GM19438 (cell line): ENCODE data around the gene AARS2.

Source experiments
- ATAC-seq: cut with Tn5 transposase; IDR thresholded peaks from one replicate; pipeline ENCODE4 v1.9.1; 2021; ENCODE audit warnings: low read depth; ENCODE audit not compliant: unreplicated experiment

Gene AARS2

GRCh38 chr6:44302856-44303255 lies 10.3 kb downstream of the AARS2 start:
- no peak for ATAC-seq

- no peak for ATAC-seq
Observed at GRCh38 chr6:44301782-44302564, 11.2 kb downstream of the AARS2 start.

- ATAC-seq: no peak
Observed at GRCh38 chr6:44301106-44301505, 12.0 kb downstream of the AARS2 start.

- no peak for ATAC-seq
Observed at GRCh38 chr6:44300292-44300823, 12.8 kb downstream of the AARS2 start.

- no peak for ATAC-seq
Observed at GRCh38 chr6:44298864-44299263, 14.3 kb downstream of the AARS2 start.

GRCh38 chr6:44298055-44298803 lies 14.9 kb downstream of the AARS2 start:
- ATAC-seq: no peak

- ATAC-seq: no peak
Observed at GRCh38 chr6:44297063-44298038, 15.8 kb downstream of the AARS2 start.

GRCh38 chr6:44294832-44295791 lies 18.0 kb downstream of the AARS2 start:
- no peak for ATAC-seq

- ATAC-seq: no peak
Observed at GRCh38 chr6:44292661-44293365, 20.3 kb downstream of the AARS2 start.

GRCh38 chr6:44291841-44292240 lies 21.3 kb downstream of the AARS2 start:
- ATAC-seq: no peak

- no peak for ATAC-seq
Observed at GRCh38 chr6:44289726-44290260, 23.4 kb downstream of the AARS2 start.

GRCh38 chr6:44286747-44287146 lies 26.4 kb downstream of the AARS2 start:
- no peak for ATAC-seq

GRCh38 chr6:44286285-44286565 lies 26.9 kb downstream of the AARS2 start:
- no peak for ATAC-seq

GRCh38 chr6:44285552-44286284 lies 27.4 kb downstream of the AARS2 start:
- no peak for ATAC-seq

- no peak for ATAC-seq
Observed at GRCh38 chr6:44284867-44285266, 28.3 kb downstream of the AARS2 start.

GRCh38 chr6:44284121-44284520 lies 29.0 kb downstream of the AARS2 start:
- ATAC-seq: no peak

- no peak for ATAC-seq
Observed at GRCh38 chr6:44278774-44279697, 34.1 kb downstream of the AARS2 start.
